Placental epithelial cell (primary cell): ENCODE measurements around the gene PGLYRP1. TPM values are rescaled to one million over a fixed set of nuclear protein-coding genes. Genes with fewer than 3 reads are reported as not detected.

ENCODE experiments used
- small RNA-seq: library from RNA; depleted of rRNA; stranded (forward); fragments of <200 nt; gene quantifications from one replicate; pipeline ENCODE3, GENCODE V24; 2012
- total RNA-seq: library from RNA; depleted of rRNA; stranded (reverse); fragments of >200 nt; gene quantifications from 2 replicates; pipeline ENCODE4 v1.2.3, GENCODE V29; 2012

PGLYRP1 gene
- not detected in 2 replicates for total RNA-seq

GRCh38 chr19:46022431-46023310 lies at the start of gene PGLYRP1:
Gene PGLYRP1 (minus strand): TSS chr19:46023053. CDS start chr19:46023021, 32 bp downstream.

GRCh38 chr19:46040952-46041500 lies 18.2 kb upstream of the PGLYRP1 start, which contains the start of gene IGFL4:
Gene IGFL4 (minus strand): TSS chr19:46041002. CDS start chr19:46040962, 40 bp downstream.

GRCh38 chr19:45994998-45995714 lies 27.7 kb downstream of the PGLYRP1 start, which contains the start of gene CCDC61:
Gene CCDC61 (plus strand): TSS chr19:45995467. CDS start chr19:46003019, 7,552 bp downstream.

GRCh38 chr19:45973553-45974338 lies 49.1 kb downstream of the PGLYRP1 start, which contains the start of gene NOVA2:
Gene NOVA2 (minus strand): TSS chr19:45973865. CDS start chr19:45973351, 514 bp downstream.

Small RNA genes lying within 50 kb of the gene (small RNA-seq; reads per million reads assigned to genes)
- gene MIR769: 2.7 reads per million, percentile 84 among the genes with 10 or more reads in this experiment

Other genes with a start within 250 kb of the PGLYRP1 start
- 10.8 and 18.5 TPM in 2 replicates for gene DMPK, start 240.6 kb downstream of the PGLYRP1 start, total RNA-seq
- 33.4 and 36.5 TPM in 2 replicates for gene DMWD, start 230.2 kb downstream of the PGLYRP1 start, total RNA-seq
- gene RSPH6A, start 207.7 kb downstream of the PGLYRP1 start, total RNA-seq: 0.39 and 0.43 TPM in 2 replicates
- 42.0 and 47.6 TPM in 2 replicates for gene SYMPK, start 159.9 kb downstream of the PGLYRP1 start, total RNA-seq
- not detected in 2 replicates for gene FOXA3, start 158.7 kb downstream of the PGLYRP1 start, total RNA-seq
- 31.6 and 39.7 TPM in 2 replicates for gene IRF2BP1, start 136.9 kb downstream of the PGLYRP1 start, total RNA-seq
- gene MYPOP, start 120.4 kb downstream of the PGLYRP1 start, total RNA-seq: 1.6 and 2.0 TPM in 2 replicates
- gene NANOS2, start 108.3 kb downstream of the PGLYRP1 start, total RNA-seq: not detected in 2 replicates
- not detected in 2 replicates for gene NOVA2, start 49.2 kb downstream of the PGLYRP1 start, total RNA-seq
- 6.5 and 7.1 TPM in 2 replicates for gene CCDC61, start 27.6 kb downstream of the PGLYRP1 start, total RNA-seq
- not detected in 2 replicates for gene IGFL4, start 17.9 kb upstream of the PGLYRP1 start, total RNA-seq
- gene IGFL3, start 101.6 kb upstream of the PGLYRP1 start, total RNA-seq: not detected in 2 replicates
- gene IGFL2, start 125.2 kb upstream of the PGLYRP1 start, total RNA-seq: 0.11 TPM in 1 of 2 replicates, not detected in the other
- gene IGFL1, start 206.7 kb upstream of the PGLYRP1 start, total RNA-seq: not detected in 2 replicates